HepG2 (cell line): ENCODE results near the gene HFM1.

Source experiments
- BHLHE40 ChIP-seq: IDR thresholded peaks from 2 replicates; pipeline ENCODE4 v1.6.1; 2011; ENCODE audit warnings: low read length, improper control_type of control experiment
- EP300 ChIP-seq, 3 experiments: sonication (generic) in 1 of 3; formaldehyde crosslinking in 1 of 3; IDR thresholded peaks; 2 replicates each; pipeline versions ENCODE4 v1.5.1 to v1.6.1; 2011 to 2020; ENCODE audit warnings: low read depth in 2 of 3, low read length in 2 of 3, borderline replicate concordance in 1 of 3, improper control_type of control experiment in 1 of 3, mild to moderate bottlenecking in 1 of 3, missing genetic modification reagents in 1 of 3, moderate library complexity in 1 of 3
- FOSL1 ChIP-seq: sonication (generic); formaldehyde crosslinking; IDR thresholded peaks from 2 replicates; pipeline ENCODE4 v1.9.0; 2021; ENCODE audit warnings: missing genetic modification reagents, borderline replicate concordance
- GATAD2A ChIP-seq: IDR thresholded peaks from 2 replicates; pipeline ENCODE4 v1.6.1; 2016
- GPN1 ChIP-seq: sonication (generic); formaldehyde crosslinking; IDR thresholded peaks from 2 replicates; pipeline ENCODE4 v1.5.1; 2020; ENCODE audit warnings: missing genetic modification reagents, borderline replicate concordance
- KLF6 ChIP-seq: IDR thresholded peaks from 2 replicates; pipeline ENCODE4 v1.8.0; 2016; ENCODE audit warnings: missing biosample characterization, missing genetic modification reagents
- MAX ChIP-seq: IDR thresholded peaks from 2 replicates; pipeline ENCODE4 v1.6.1; 2012; ENCODE audit warnings: inconsistent platforms
- RXRA ChIP-seq: sonication (generic); formaldehyde crosslinking; IDR thresholded peaks from 2 replicates; pipeline ENCODE4 v1.5.1; 2020; ENCODE audit warnings: missing genetic modification reagents
- SETDB1 ChIP-seq: sonication (generic); formaldehyde crosslinking; IDR thresholded peaks from 2 replicates; pipeline ENCODE4 v1.5.1; 2020; ENCODE audit warnings: missing genetic modification reagents, mild to moderate bottlenecking, borderline replicate concordance
- SMC3 ChIP-seq: IDR thresholded peaks from 2 replicates; pipeline ENCODE4 v1.6.1; 2011; ENCODE audit warnings: low read length, improper control_type of control experiment
- ZFP36 ChIP-seq: fragments of 150-350 bp; IDR thresholded peaks from 2 replicates; pipeline ENCODE4 v1.6.1; 2018; ENCODE audit warnings: borderline replicate concordance, low read length, low read depth; ENCODE audit not compliant: partially characterized antibody
- ZNF274 ChIP-seq: sonication (generic); formaldehyde crosslinking; IDR thresholded peaks from 2 replicates; pipeline ENCODE4 v1.5.1; 2020; ENCODE audit warnings: mild to moderate bottlenecking, missing genetic modification reagents
- ZNF333 ChIP-seq: sonication (generic); formaldehyde crosslinking; IDR thresholded peaks from 2 replicates; pipeline ENCODE4 v1.4.0; 2020; ENCODE audit warnings: mild to moderate bottlenecking, missing genetic modification reagents, borderline replicate concordance
- ZNF777 ChIP-seq: sonication (generic); formaldehyde crosslinking; IDR thresholded peaks from 2 replicates; pipeline ENCODE4 v1.4.0; 2020; ENCODE audit warnings: missing genetic modification reagents

- TF ChIP-seq MAX, result no peak
- TF ChIP-seq GATAD2A (CRISPR knock-in tag), result no peak
- TF ChIP-seq ZNF777 (CRISPR knock-in tag), result no peak
- no peak for TF ChIP-seq KLF6 (CRISPR knock-in tag)
- TF ChIP-seq EP300 (IDR thresholded peaks at IDR 0.05; ENCODE audit: low read depth in 2 of 2, low read length in 2 of 2), result no peak
- no peak for TF ChIP-seq EP300 (CRISPR knock-in tag; IDR thresholded peaks at IDR 0.05; ENCODE audit: borderline replicate concordance)
- no peak for TF ChIP-seq FOSL1 (CRISPR knock-in tag)
- no peak for TF ChIP-seq SETDB1
- TF ChIP-seq SMC3, result no peak
- TF ChIP-seq ZNF274 (CRISPR knock-in tag), result no peak
- no peak for TF ChIP-seq GPN1 (CRISPR knock-in tag)
- no peak for TF ChIP-seq ZNF333 (CRISPR knock-in tag)
- TF ChIP-seq BHLHE40, result no peak
- no peak for TF ChIP-seq RXRA (CRISPR knock-in tag)
- TF ChIP-seq ZFP36, result no peak
Observed at GRCh38 chr1:91243171-91243570, 161.5 kb downstream of the HFM1 start.
